SU-DHL-6 (cell line): Measurements from ENCODE around the gene CAMSAP3.

Source experiments
- H2AFZ ChIP-seq: fragments of 200-600 bp; sonication (generic); 2 replicates; pipeline ENCODE4 v1.6.1; 2014; ENCODE audit warnings: low read depth, mild to moderate bottlenecking, moderate library complexity, mixed read lengths, antibody characterized with exemption, low read length; ENCODE audit not compliant: severe bottlenecking
- H3F3A ChIP-seq: fragments of 200-600 bp; shearing (Covaris generic); 2 replicates; pipeline ENCODE4 v1.6.0; 2016; ENCODE audit warnings: antibody characterized with exemption, mild to moderate bottlenecking; ENCODE audit not compliant: insufficient read depth
- H3K27ac ChIP-seq: fragments of 200-600 bp; sonication (generic); 2 replicates; pipeline ENCODE4 v1.5.1; 2016; ENCODE audit warnings: low read depth, mild to moderate bottlenecking, low read length, moderate library complexity, mixed read lengths
- H3K27me3 ChIP-seq: fragments of 200-600 bp; sonication (generic), shearing (Covaris generic); 2 replicates; pipeline ENCODE4 v1.6.0; 2014; ENCODE audit warnings: mild to moderate bottlenecking, low read length
- H3K36me3 ChIP-seq: fragments of 200-600 bp; sonication (generic); 2 replicates; pipeline ENCODE4 v1.6.1; 2014; ENCODE audit warnings: mild to moderate bottlenecking, low read length, mixed read lengths
- H3K4me2 ChIP-seq: fragments of 300-600, 200-600 bp; shearing (Covaris generic), sonication (generic); 2 replicates; pipeline ENCODE4 v1.6.0; 2014; ENCODE audit warnings: low read length, low read depth, mild to moderate bottlenecking; ENCODE audit not compliant: poor library complexity, severe bottlenecking
- H3K4me3 ChIP-seq: fragments of 200-600 bp; sonication (generic); 2 replicates; pipeline ENCODE4 v1.5.1; 2014; ENCODE audit warnings: antibody characterized with exemption, low read length, mild to moderate bottlenecking, mixed read lengths; ENCODE audit not compliant: insufficient read depth, poor library complexity, severe bottlenecking
- H3K79me2 ChIP-seq: fragments of 200-600 bp; sonication (generic); 2 replicates; pipeline ENCODE4 v1.6.1; 2014; ENCODE audit warnings: mild to moderate bottlenecking, low read length, moderate library complexity; ENCODE audit not compliant: insufficient read depth
- H3K9ac ChIP-seq: fragments of 200-600 bp; sonication (generic); 2 replicates; pipeline ENCODE4 v1.7.0; 2014; ENCODE audit warnings: mild to moderate bottlenecking, low read length
- H3K9me2 ChIP-seq: fragments of 200-600 bp; sonication (generic); replicated peaks from 2 replicates; pipeline ENCODE4 v1.6.1; 2014; ENCODE audit warnings: low read length; ENCODE audit not compliant: insufficient read depth
- H3K9me3 ChIP-seq: fragments of 200-600 bp; sonication (generic); 2 replicates; pipeline ENCODE4 v1.6.1; 2014; ENCODE audit warnings: low read length, mixed read lengths; ENCODE audit not compliant: insufficient read depth
- H4K20me1 ChIP-seq: fragments of 200-600 bp; sonication (generic); 2 replicates; pipeline ENCODE4 v1.6.1; 2014; ENCODE audit warnings: low read depth, mild to moderate bottlenecking, antibody characterized with exemption, low read length, moderate library complexity, mixed read lengths
- CTCF ChIP-seq: fragments of 200-600 bp; sonication (generic); IDR thresholded peaks from one replicate; pipeline ENCODE4 v1.5.1; 2017; ENCODE audit warnings: antibody characterized with exemption, mild to moderate bottlenecking, low read length, moderate library complexity; ENCODE audit not compliant: insufficient read depth, poor library complexity, severe bottlenecking
- EZH2phosphoT487 ChIP-seq: fragments of 200-600 bp; sonication (generic), shearing (Covaris generic); conservative IDR thresholded peaks from 2 replicates; pipeline ENCODE4 v1.6.1; 2018; ENCODE audit warnings: mild to moderate bottlenecking, antibody characterized with exemption, low read length, moderate library complexity, mixed read lengths

The CAMSAP3 gene

GRCh38 chr19:7552781-7553180 is 42.9 kb upstream of the CAMSAP3 start:
- Histone ChIP-seq H3K36me3 (0 out of 2 replicates have a peak, but pooled peaks cover 2% of the 10 kb centered on the region), H4K20me1 (no peaks in the 10 kb centered on the region), H3K4me2 (no peak overlapping the region)

GRCh38 chr19:7554565-7554964 is 41.1 kb upstream of the CAMSAP3 start:
- no peak for TF ChIP-seq EZH2phosphoT487
- no peak for TF ChIP-seq CTCF
- no peaks in the 10 kb centered on the region for H4K20me1 ChIP-seq

More at GRCh38 chr19:7552781-7553180, 42.9 kb upstream of the CAMSAP3 start:
- Histone ChIP-seq H3K9me3 (no peaks in the 10 kb centered on the region), H3K9ac (no peak overlapping the region), H3K9me2 (no peaks in the 10 kb centered on the region), H2AFZ (no peak overlapping the region), H3K79me2 (no peaks in the 10 kb centered on the region), H3K27ac (no peak overlapping the region), H3K4me3 (no peak overlapping the region), H3K27me3 (no peaks in the 10 kb centered on the region), H3F3A (no peaks in the 10 kb centered on the region)
- no peak for TF ChIP-seq CTCF
- TF ChIP-seq EZH2phosphoT487, result no peak

GRCh38 chr19:7554990-7555864 is 40.4 kb upstream of the CAMSAP3 start:
- Histone ChIP-seq H3K9ac (no peak overlapping the region), H3K27ac (no peak overlapping the region), H3K27me3 (no peaks in the 10 kb centered on the region), H3K9me2 (no peaks in the 10 kb centered on the region), H3K9me3 (no peaks in the 10 kb centered on the region), H3K4me3 (no peak overlapping the region), H2AFZ (no peak overlapping the region), H3K4me2 (no peak overlapping the region), H3F3A (no peaks in the 10 kb centered on the region), H3K36me3 (0 out of 2 replicates have a peak, but pooled peaks cover 2% of the 10 kb centered on the region), H3K79me2 (no peaks in the 10 kb centered on the region), H4K20me1 (no peaks in the 10 kb centered on the region)
- TF ChIP-seq EZH2phosphoT487 (no peak), CTCF (no peak)

More at GRCh38 chr19:7554565-7554964, 41.1 kb upstream of the CAMSAP3 start:
- Histone ChIP-seq H3K27me3 (no peaks in the 10 kb centered on the region), H3K79me2 (no peaks in the 10 kb centered on the region), H3K4me2 (no peak overlapping the region), H3K9me3 (no peaks in the 10 kb centered on the region), H3K9ac (no peak overlapping the region), H3K36me3 (0 out of 2 replicates have a peak, but pooled peaks cover 2% of the 10 kb centered on the region), H3K4me3 (no peak overlapping the region), H3K9me2 (no peaks in the 10 kb centered on the region), H3K27ac (no peak overlapping the region), H2AFZ (no peak overlapping the region), H3F3A (no peaks in the 10 kb centered on the region)
